Measurements from ENCODE around the gene DAGLA.

Gene DAGLA

GRCh38 chr11:61782841-61783240 lies 102.7 kb downstream of the DAGLA start:
- no peak for DNase-seq

GRCh38 chr11:61783717-61784505 lies 103.7 kb downstream of the DAGLA start:
- DNase-seq = no peak

GRCh38 chr11:61784506-61784805 lies 104.3 kb downstream of the DAGLA start:
- no peak for DNase-seq

GRCh38 chr11:61785837-61786402 lies 105.7 kb downstream of the DAGLA start:
- DNase-seq = no peak

- no peak for DNase-seq
Observed at GRCh38 chr11:61787928-61788491, 107.8 kb downstream of the DAGLA start.

- DNase-seq = peak; percentile 79
Observed at GRCh38 chr11:61791737-61792309, 111.6 kb downstream of the DAGLA start.

- DNase-seq = peak; percentile 92
Observed at GRCh38 chr11:61792310-61793082, 112.3 kb downstream of the DAGLA start, which contains the start of the genes FEN1 and TMEM258. Gene FEN1 (plus strand): TSS chr11:61792911. CDS start chr11:61795362, 2,451 bp downstream. Gene TMEM258 (minus strand): TSS chr11:61792599. CDS start chr11:61792558, 41 bp downstream.

GRCh38 chr11:61793083-61793828 lies 113.1 kb downstream of the DAGLA start:
- no peak for DNase-seq

- DNase-seq = no peak
Observed at GRCh38 chr11:61793829-61794204, 113.6 kb downstream of the DAGLA start.

- no peak for DNase-seq
Observed at GRCh38 chr11:61794579-61794978, 114.4 kb downstream of the DAGLA start.

- no peak for DNase-seq
Observed at GRCh38 chr11:61795459-61795858, 115.3 kb downstream of the DAGLA start.

GRCh38 chr11:61795876-61796526 lies 115.8 kb downstream of the DAGLA start:
- DNase-seq = no peak

All from NCI-H1092 (cell line).